ENCODE data around the gene C22orf39. TPM values are rescaled to one million over a fixed set of nuclear protein-coding genes. Genes with fewer than 3 reads are reported as not detected.
A peak's percentile ranks its signal among the peaks of the same experiment; 100 is the strongest.
"Not testable (repeated sequence)": the region's sequence is repeated elsewhere in the genome, so short reads cannot be mapped to it uniquely, and the experiment has no call there.

Gene C22orf39
- total RNA-seq, 1 donor from 2014 or later: 63.3 TPM

DNA sequence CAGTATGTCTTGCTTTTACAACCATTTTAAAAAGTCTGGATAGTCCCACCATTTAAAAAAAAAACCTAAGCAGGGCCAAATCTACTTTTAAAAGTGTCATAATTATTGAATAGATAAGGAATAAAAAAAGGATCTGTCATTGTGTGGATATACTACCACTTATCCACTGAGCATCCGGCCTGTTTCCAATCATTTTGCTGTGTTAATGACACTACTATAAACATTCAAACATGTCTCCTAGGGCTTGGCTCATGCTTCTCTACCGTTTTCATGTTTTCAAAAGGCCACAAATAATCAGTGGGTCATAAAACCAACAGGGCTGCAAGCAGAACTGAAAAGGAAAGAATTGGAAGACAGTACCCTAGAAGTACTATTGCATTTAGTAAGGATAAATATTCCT lies 12.5 kb upstream of the C22orf39 start:
- DNase-seq (ENCODE audit: missing footprints) (no peak), ATAC-seq (no peak)
- intact Hi-C loops (cut with DNase I): no loop called here

DNA sequence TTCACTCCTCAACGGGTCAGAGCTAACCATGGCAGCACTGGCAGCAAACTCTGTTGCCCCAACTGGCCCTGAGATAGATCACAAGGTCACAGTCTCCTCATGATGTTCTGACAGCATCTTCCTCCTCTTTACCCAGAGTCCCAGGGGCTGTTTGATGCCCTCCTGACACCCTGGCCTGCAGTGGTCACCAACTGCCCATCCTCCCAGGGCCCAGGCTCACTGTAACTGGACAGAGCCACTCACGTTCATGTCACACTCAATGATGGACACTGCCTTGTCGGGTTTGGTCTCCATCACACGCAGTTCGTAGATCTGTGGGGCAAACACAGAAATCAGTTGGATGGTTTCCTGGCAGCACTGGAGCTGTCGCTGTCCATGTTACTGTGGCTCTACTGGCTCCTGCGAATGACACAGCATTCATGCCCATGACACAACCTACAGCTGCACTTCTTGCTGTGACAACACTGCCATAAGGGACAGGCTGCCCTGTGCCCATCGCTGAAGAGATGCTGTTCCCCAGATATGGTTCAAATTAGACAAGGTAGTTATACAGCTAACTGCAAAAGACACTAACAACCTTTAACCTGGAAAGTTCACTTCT lies 10.4 kb upstream of the C22orf39 start:
- intact Hi-C loops (cut with DNase I): no loop called here
- no peak for ATAC-seq
- no peak for DNase-seq (ENCODE audit: missing footprints)

DNA sequence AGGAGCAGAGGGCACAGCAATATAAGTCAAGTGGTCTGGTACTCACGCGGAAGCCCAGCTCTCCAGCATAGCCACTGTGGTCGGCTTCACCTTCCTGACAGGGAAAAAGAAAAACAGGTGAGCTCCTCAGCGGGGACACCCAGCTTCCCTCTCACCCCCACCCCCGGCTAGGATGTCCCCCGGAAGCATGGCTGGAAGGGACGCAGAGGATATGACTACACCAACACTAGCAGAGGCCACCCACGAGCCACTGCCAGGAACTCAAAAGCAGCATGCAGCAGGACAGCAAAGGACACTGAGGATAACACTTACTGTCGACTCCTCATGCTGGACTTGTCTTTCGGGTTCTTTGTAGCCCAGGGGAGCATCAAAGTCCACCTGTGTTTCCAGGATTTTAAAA lies 9.0 kb upstream of the C22orf39 start:
- ATAC-seq (no peak), DNase-seq (ENCODE audit: missing footprints) (no peak)
- intact Hi-C loops (cut with DNase I): no loop called here

DNA sequence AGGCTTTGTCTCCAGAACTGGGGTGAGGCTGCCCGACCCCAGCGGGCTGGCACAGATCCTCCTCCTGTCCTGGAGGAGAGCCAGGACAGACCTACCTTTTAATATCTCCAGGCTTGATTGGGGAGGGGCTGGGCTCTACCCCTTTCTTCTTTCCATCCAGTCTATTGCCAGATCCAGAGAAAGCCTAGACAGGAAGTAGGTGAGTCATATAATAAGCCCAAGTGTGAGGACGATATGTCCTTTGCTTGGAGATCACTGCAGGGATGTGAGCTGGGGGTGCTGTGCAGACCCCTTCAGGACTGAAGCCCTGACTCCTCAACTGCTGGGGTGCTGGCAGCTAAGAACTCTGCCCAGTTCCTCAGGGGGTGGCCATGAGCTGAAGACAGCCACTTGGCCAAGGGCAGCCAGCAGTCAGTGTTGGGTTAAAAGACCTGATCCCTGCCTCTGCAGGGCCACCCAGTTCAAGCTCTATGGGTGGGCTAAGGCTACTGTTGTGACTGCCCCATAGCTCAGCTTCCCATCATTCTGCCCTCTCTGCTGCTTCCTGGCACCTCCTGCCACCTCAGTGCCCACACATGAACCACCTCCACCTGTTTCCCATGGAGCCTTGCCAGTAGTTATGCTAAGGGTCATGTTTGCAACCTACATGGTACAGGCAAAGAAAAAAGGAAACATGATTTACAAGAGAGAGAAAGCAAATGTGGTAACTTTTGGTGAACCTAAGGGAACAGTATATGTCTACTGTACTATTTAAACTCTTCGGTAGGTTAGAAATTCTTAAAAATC lies 8.3 kb upstream of the C22orf39 start:
- intact Hi-C loops (cut with DNase I): no loop called here
- ATAC-seq: no peak
- no peak for DNase-seq (ENCODE audit: missing footprints)

DNA sequence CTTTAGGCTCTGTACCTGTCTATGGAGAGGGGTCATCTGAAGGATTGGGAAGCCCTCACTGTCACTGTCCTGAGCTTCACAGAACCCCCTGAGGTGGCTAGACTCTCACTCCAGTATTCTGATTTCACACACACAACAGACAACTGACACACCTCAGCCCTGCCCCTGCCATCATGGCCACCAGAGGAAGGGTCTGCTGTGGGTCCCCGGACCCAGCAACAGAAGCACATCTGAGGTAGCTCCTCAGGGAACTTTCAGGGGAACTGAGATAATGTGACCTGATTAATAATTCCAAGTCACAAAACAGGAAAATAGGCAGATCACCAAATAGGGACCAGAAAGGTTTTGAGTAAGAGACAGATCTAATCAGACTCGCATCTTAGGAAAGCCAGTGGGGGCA lies 7.5 kb upstream of the C22orf39 start:
- DNase-seq (ENCODE audit: missing footprints) (no peak), ATAC-seq (no peak)
- intact Hi-C loops (cut with DNase I): no loop called here

DNA sequence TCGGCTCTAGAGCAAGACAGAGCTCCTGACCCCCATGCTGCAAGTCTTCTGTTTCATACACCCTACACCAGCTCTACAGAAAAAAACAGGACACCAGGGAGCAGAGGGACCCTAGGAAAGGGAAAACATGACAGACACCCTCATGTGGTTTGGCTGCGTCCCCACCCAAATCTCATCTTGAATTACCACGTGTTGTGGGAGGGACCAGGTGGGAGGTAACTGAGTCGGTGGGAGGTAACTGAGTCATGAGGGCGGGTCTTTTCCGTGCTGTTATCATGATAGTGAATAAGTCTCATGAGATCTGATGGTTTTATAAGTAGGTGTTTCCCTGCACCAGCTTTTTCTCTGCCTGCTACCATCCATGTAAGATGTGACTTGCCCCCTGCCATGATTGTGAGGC lies 6.6 kb upstream of the C22orf39 start:
- ATAC-seq: no peak

DNA sequence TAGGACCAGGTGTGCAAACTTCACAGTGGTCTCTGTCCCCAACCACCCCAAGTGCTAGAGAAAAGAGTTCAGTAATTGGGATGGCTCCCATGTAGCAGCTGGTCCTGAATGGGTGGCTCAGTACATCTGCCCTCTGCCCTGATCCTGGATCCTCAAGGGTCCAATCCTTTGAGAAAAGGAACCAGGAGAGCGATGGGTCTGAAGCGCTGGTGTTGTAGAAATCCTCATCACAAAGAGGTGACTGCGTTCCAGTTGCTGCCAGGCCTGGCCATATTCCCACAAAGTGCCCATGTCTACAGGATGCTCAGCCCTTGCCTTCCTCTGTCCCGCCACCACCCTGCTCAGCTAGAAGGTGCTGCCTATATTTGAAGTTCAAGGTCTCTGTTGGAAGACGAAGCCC lies 6.2 kb upstream of the C22orf39 start:
- ATAC-seq (no peak), DNase-seq (ENCODE audit: missing footprints) (no peak)
- intact Hi-C loops (cut with DNase I): no loop called here

More for the DNA sequence above, 6.6 kb upstream of the C22orf39 start:
- intact Hi-C loops (cut with DNase I): no loop called here
- no peak for DNase-seq (ENCODE audit: missing footprints)

DNA sequence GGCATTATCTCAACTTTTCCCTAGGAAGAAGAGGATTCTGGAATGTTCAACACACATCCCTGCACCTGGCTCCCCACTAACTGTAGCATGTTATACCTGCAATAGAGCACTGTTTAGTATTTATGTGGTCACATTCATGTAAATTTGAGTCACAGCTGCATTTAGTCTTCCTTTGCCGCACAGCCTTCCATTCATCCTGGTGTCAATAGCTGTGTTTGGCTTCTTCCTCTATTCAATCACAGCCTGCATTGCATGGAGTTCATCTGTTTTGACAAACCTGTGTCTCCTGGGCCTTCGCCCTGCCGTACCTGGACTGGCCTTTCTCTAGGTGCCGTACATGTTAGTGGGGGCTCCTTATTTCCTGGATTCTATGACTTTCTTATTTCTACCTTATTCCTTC lies 4.1 kb upstream of the C22orf39 start:
- ATAC-seq: no peak
- intact Hi-C loops (cut with DNase I): no loop called here

DNA sequence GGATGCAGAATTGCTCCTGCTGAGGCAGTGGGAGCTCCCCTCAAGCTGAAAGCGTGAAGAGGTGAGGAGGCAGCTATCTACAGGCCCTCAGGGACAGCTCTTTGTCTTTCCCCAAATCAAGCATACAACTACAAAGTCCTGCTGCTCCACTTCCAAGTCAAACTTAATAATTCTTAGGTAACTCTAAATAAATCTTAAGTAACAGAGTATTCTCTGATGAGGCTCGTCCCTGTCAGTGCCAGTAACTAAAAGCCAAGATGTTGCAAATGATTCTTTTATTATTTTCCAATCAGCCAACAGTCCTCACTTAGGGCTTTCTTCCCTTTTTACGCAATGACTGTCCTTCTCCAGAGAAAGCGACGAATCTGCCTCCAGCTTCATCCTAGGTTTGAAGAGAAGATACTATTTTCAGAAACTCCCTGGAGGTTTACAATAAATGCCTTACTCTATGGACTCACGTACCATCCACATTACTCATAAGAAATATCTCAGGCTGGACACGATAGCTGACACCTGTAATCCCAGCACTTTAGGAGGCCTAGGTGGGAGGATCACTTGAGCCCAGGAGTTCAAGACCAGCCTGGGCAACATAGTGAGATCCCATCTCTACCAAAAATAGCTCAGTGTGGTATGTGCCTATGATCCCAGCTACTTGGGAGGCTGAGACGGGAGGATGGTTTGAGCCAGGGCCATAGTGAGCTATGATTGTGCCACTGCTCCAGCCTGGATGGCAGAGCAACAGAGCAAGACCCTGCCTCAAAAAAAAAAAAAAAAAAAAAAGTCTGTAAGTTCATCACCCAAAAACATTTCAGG lies 3.1 kb upstream of the C22orf39 start:
- ATAC-seq: no peak
- no peak for DNase-seq (ENCODE audit: missing footprints)
- intact Hi-C loops (cut with DNase I): no loop called here

More for the DNA sequence above, 4.1 kb upstream of the C22orf39 start:
- no peak for DNase-seq (ENCODE audit: missing footprints)

DNA sequence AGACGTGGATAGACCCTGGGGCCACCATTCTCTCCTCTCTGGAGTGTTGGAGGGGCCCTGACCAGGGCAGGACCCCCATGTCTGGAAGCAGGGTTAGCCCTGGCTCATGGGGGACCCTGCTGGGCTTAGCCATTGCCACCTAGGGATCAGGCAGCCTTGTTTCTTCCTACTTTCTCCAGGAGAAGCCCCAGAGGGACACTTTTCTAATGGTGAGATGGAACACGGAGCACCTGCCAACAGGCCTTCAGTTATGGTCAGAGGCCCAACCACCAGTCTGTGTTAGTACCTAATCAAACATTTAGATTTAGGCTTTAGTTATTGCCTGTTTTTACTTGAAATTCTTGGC lies 1.9 kb upstream of the C22orf39 start:
- intact Hi-C loops (cut with DNase I): no loop called here
- no peak for DNase-seq (ENCODE audit: missing footprints)
- ATAC-seq: no peak

DNA sequence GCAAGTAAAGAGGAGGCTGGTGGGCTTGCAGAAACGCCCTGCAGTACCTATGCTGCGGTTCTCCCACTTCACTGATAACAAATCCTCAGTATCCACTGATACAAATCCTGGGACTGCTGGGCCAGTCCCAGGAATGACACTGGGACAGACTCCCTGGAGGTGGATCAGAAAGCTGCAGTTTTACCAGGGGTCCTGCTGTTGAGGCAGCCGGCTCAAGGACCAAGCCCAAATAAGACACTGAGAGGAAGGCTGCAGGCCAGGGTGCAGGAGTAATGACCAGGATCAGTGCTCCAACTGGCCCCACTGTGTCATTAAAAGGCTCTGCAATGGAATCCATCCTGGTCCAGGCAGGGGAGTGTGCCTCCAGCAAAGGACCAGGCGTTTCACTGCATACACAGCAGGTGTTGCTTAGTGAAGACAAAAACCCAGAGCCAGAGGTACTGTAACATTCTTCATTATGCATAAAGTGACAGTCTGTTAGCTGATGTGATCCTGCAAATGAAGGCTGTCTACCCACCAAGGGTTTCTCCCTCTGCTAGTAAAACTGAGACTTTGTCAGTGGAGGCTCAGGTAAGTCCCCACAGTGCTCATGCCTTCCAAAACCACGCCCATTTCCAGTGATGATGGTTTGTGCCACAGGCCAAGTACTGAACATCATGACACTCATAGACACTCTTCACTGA lies 1.4 kb upstream of the C22orf39 start:
- intact Hi-C loops (cut with DNase I): no loop called here
- DNase-seq (ENCODE audit: missing footprints) (no peak), ATAC-seq (no peak)

DNA sequence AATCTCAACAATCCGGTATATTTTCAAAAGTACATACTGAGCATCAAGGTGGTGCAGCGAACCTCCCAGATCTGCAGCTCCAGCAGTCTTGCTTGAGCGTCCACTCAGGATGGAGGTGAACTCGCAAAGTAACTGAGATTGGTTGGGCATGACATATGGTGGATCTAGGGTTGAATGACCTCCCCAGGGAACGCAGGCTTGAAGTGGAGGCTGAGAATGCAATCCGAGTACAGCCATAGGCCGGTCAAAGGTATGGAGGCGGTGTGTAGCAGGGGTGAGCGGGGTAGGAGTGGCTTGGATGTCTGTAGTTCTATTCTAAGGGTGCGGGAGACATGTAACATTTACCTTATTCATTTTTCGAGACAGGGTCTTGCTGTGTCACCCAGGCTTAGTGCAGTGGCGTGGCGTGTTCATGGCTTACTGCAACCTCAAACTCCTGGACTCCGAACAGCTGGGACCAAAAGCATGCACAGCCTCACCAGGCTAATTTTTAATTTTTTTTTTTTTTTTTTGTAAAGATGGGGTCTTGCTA lies 631 bp upstream of the C22orf39 start:
- intact Hi-C loops (cut with DNase I): no loop called here
- ATAC-seq (peak; percentile 56), DNase-seq (ENCODE audit: missing footprints) (no peak)

DNA sequence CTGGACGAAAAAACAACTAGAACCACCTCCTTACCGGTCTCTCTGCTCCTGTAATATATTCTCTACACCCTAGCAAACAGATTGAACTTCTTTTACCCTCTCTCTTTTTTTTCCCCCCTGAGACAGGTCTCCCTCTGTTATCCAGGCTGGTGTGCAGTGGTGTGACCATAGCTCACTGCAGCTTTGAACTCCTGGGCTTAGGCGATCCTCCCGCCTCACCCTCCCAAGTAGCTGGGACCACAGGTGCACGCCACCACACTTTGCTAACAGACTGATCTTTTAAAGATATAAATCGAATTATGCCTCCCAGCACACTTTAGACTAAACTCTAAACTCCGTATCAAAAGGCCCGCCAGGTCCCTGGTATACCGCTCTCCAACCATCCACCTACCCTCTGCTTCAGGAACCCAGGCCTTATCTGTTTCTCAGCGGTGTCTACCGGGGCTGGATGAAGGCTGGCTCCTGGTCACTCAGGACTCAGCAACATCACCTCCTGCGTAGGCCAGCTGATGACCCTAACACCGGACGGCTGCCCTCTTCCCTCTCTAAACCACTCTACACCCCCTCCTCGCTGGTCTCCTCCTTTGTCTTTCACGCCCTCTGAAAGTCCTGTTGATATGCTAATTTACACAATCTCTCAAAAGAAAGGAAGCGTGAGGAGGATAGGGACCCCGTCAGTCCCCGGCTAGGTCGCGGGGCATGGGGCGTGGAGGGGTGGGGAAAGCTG lies 745 bp downstream of the C22orf39 start:
- ATAC-seq (no peak), DNase-seq (ENCODE audit: missing footprints) (no peak)
- intact Hi-C loops (cut with DNase I): loop anchor here (1.0 kb wide), 1 partner anchor 14 kb away; the partner anchor contains the start of gene MRPL40

DNA sequence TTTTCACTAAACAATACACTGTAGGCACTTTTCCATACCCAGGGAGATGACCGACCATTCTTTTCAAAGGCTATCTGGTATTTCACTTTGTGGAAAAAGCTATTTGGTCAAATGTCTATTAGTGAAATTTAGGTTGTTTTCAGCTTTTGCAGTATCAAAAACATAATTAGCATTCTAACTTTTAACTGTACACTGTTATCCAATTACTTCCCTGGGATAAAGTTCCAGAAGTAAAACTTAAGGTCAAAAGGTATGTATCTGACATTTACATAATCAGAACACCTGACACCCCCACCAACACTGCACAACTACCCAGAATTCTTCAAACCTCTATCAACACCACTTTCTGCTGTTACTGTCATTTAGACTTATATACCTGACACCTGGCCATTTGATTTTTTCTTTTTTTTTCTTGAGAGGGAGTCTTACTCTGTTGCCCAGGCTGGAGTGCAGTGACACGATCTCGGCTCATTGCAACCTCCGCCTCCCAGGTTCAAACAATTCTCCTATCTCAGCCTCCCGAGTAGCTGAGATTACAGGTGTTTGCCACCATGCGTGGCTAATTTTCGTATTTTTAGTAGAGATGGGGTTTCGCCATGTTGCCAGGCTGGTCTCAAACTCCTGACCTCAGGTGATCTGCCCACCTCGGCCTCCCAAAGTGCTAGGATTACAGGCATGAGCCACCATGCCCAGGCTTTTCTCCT lies 2.1 kb downstream of the C22orf39 start:
- intact Hi-C loops (cut with DNase I); DNase-seq (ENCODE audit: missing footprints); ATAC-seq: not testable (repeated sequence)

DNA sequence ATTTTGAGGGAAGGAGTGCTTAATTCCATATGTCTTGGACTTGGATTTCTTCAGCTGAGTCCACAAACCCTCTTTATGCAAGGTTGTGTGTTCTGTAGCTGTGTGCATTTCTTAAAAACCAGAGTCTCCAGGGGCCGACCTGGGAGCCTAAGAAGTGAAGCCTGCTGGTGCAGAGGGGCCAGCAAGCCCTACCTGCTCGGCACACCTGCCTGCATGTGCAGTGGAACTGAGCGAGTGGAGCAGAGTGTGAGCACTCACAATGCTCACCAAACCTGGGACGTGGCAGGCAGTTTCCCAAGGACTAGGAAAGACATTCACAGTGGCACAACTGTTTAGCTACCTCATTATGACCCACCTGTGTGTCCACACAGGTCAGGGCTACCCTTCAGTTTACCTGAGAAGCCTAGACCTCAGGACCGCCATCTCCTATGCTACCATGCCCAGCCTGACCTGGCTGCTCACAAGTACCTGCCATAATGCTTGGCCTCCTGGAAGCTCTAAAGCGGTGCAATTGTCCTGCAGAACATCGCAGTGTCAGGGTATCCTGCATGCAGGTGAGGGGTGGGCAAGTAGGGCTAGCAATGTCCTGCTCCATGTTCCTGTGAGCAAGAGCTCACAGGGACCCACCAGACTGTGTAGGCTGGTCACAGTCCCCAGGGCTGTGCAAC lies 3.8 kb downstream of the C22orf39 start:
- intact Hi-C loops (cut with DNase I): no loop called here
- ATAC-seq: no peak
- no peak for DNase-seq (ENCODE audit: missing footprints)

DNA sequence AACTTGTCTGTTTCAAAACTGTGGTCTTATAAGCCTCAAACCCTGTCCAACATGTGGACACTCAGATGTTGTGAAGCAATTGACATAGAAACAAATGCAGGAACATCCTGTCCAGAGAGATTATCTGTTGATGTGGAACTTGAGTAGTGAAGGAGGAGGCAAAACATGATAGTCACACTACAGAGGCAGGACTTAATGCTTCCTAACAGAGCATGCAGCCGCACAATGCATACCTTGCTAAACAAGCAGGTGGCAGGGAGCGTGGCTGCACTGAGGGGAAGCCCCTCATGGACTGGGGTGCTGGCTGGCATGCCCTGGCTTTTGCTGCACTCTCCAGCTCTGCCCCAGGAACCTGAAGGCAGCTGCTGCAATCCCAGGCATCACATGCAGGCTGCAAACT lies 5.3 kb downstream of the C22orf39 start:
- intact Hi-C loops (cut with DNase I): no loop called here
- no peak for DNase-seq (ENCODE audit: missing footprints)
- ATAC-seq: no peak

DNA sequence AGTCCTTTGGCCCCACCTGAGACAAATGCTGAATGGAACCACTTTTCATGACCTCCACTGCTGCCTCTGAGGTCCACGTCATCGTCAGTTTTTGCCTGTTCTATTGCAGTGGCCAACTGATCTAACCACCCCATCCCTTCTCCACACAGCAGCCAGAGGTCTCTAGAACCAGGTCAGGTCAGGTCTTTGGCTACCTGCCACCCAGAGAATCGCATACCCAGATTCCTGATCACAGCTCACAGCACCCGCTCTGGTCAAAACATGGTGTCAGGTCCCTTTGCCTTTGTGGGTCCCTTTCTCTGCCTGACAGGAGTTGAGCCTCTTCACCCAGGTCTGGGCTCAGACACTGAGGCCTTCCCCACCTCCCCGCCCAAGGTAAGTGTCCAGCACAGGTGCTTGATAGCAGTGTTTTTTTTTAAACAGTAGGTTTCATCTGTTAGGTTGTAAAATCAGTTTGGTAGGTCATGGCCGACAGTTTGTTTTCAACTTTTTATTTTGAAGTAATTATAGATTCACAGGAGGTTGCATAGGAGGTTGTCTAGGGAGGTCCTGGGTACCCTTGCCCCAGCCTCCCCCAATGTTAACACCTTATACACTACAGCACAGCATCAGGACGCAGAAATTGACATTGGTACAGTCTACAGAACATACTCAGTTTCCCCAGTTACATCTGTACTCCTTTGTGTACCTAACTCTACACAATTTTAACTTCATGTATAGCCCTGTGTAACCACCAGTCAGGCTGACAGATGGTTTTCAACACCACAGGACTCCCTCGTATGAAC lies 6.9 kb downstream of the C22orf39 start:
- peak; percentile 29 for ATAC-seq
- intact Hi-C loops (cut with DNase I): no loop called here
- DNase-seq (ENCODE audit: missing footprints): no peak

All from Right ventricle myocardium inferior (tissue), 1 donor.